SU-DHL-6 (cell line): ENCODE measurements around the gene BCL2L15.

Experiments
- H2AFZ ChIP-seq: fragments of 200-600 bp; sonication (generic); 2 replicates; pipeline ENCODE4 v1.6.1; 2014; ENCODE audit warnings: low read depth, mild to moderate bottlenecking, moderate library complexity, mixed read lengths, antibody characterized with exemption, low read length; ENCODE audit not compliant: severe bottlenecking
- H3F3A ChIP-seq: fragments of 200-600 bp; shearing (Covaris generic); 2 replicates; pipeline ENCODE4 v1.6.0; 2016; ENCODE audit warnings: antibody characterized with exemption, mild to moderate bottlenecking; ENCODE audit not compliant: insufficient read depth
- H3K27ac ChIP-seq: fragments of 200-600 bp; sonication (generic); 2 replicates; pipeline ENCODE4 v1.5.1; 2016; ENCODE audit warnings: low read depth, mild to moderate bottlenecking, low read length, moderate library complexity, mixed read lengths
- H3K27me3 ChIP-seq: fragments of 200-600 bp; sonication (generic), shearing (Covaris generic); 2 replicates; pipeline ENCODE4 v1.6.0; 2014; ENCODE audit warnings: mild to moderate bottlenecking, low read length
- H3K36me3 ChIP-seq: fragments of 200-600 bp; sonication (generic); 2 replicates; pipeline ENCODE4 v1.6.1; 2014; ENCODE audit warnings: mild to moderate bottlenecking, low read length, mixed read lengths
- H3K4me2 ChIP-seq: fragments of 300-600, 200-600 bp; shearing (Covaris generic), sonication (generic); 2 replicates; pipeline ENCODE4 v1.6.0; 2014; ENCODE audit warnings: low read length, low read depth, mild to moderate bottlenecking; ENCODE audit not compliant: poor library complexity, severe bottlenecking
- H3K4me3 ChIP-seq: fragments of 200-600 bp; sonication (generic); 2 replicates; pipeline ENCODE4 v1.5.1; 2014; ENCODE audit warnings: antibody characterized with exemption, low read length, mild to moderate bottlenecking, mixed read lengths; ENCODE audit not compliant: insufficient read depth, poor library complexity, severe bottlenecking
- H3K79me2 ChIP-seq: fragments of 200-600 bp; sonication (generic); 2 replicates; pipeline ENCODE4 v1.6.1; 2014; ENCODE audit warnings: mild to moderate bottlenecking, low read length, moderate library complexity; ENCODE audit not compliant: insufficient read depth
- H3K9ac ChIP-seq: fragments of 200-600 bp; sonication (generic); 2 replicates; pipeline ENCODE4 v1.7.0; 2014; ENCODE audit warnings: mild to moderate bottlenecking, low read length
- H3K9me2 ChIP-seq: fragments of 200-600 bp; sonication (generic); replicated peaks from 2 replicates; pipeline ENCODE4 v1.6.1; 2014; ENCODE audit warnings: low read length; ENCODE audit not compliant: insufficient read depth
- H3K9me3 ChIP-seq: fragments of 200-600 bp; sonication (generic); 2 replicates; pipeline ENCODE4 v1.6.1; 2014; ENCODE audit warnings: low read length, mixed read lengths; ENCODE audit not compliant: insufficient read depth
- H4K20me1 ChIP-seq: fragments of 200-600 bp; sonication (generic); 2 replicates; pipeline ENCODE4 v1.6.1; 2014; ENCODE audit warnings: low read depth, mild to moderate bottlenecking, antibody characterized with exemption, low read length, moderate library complexity, mixed read lengths
- CTCF ChIP-seq: fragments of 200-600 bp; sonication (generic); IDR thresholded peaks from one replicate; pipeline ENCODE4 v1.5.1; 2017; ENCODE audit warnings: antibody characterized with exemption, mild to moderate bottlenecking, low read length, moderate library complexity; ENCODE audit not compliant: insufficient read depth, poor library complexity, severe bottlenecking
- EZH2phosphoT487 ChIP-seq: fragments of 200-600 bp; sonication (generic), shearing (Covaris generic); conservative IDR thresholded peaks from 2 replicates; pipeline ENCODE4 v1.6.1; 2018; ENCODE audit warnings: mild to moderate bottlenecking, antibody characterized with exemption, low read length, moderate library complexity, mixed read lengths

The BCL2L15 gene

GRCh38 chr1:113890816-113891215 is 3.4 kb upstream of the BCL2L15 start:
- Histone ChIP-seq H3K9me2 (no peaks in the 10 kb centered on the region), H3K9ac (no peak overlapping the region), H2AFZ (no peak overlapping the region), H3K4me3 (no peak overlapping the region), H4K20me1 (no peaks in the 10 kb centered on the region), H3K9me3 (no peaks in the 10 kb centered on the region), H3K27ac (no peak overlapping the region), H3K27me3 (no peaks in the 10 kb centered on the region), H3K79me2 (no peaks in the 10 kb centered on the region), H3K36me3 (peaks cover 9% of the 10 kb centered on the region; the same call in 1 of the 2 replicates), H3F3A (0 out of 2 replicates have a peak, but pooled peaks cover 4% of the 10 kb centered on the region), H3K4me2 (no peak overlapping the region)
- no peak for TF ChIP-seq EZH2phosphoT487
- TF ChIP-seq CTCF = no peak

- H4K20me1 ChIP-seq = no peaks in the 10 kb centered on the region
- no peaks in the 10 kb centered on the region for H3F3A ChIP-seq
- H3K4me2 ChIP-seq = no peak overlapping the region
- no peaks in the 10 kb centered on the region for H3K79me2 ChIP-seq
- H3K36me3 ChIP-seq = no peaks in the 10 kb centered on the region
- no peak overlapping the region for H3K27ac ChIP-seq
- no peak overlapping the region for H3K9ac ChIP-seq
- H3K4me3 ChIP-seq = no peak overlapping the region
- H3K27me3 ChIP-seq = no peaks in the 10 kb centered on the region
- H3K9me3 ChIP-seq = no peaks in the 10 kb centered on the region
- TF ChIP-seq EZH2phosphoT487 (no peak), CTCF (no peak)
- no peak overlapping the region for H2AFZ ChIP-seq
- H3K9me2 ChIP-seq = no peaks in the 10 kb centered on the region
Observed at GRCh38 chr1:113886417-113887401, 672 bp downstream of the BCL2L15 start.

DNA sequence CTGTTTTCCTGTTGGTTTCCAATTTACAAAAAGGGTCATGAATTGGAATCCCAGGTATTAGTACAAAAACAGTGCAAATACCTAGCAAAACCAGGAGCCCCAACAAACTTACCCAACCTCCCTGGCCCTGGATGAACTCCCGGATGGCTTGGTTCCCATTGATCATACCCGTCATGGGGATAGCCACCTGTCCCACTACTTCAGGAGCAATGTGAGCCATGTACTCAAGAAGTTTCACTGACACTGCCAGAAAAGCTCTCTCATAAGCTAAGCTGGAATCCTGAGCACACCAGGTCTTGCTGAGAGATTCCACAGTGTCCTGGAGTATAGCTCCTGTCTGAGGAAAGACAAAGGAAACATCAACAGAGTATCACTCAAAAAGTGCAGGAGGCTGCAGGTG is 5.7 kb downstream of the BCL2L15 start:
- H2AFZ ChIP-seq = no peak overlapping the region
- H3F3A ChIP-seq = no peaks in the 10 kb centered on the region
- no peaks in the 10 kb centered on the region for H4K20me1 ChIP-seq
- H3K9me3 ChIP-seq = no peaks in the 10 kb centered on the region
- H3K27me3 ChIP-seq = no peaks in the 10 kb centered on the region
- no peak overlapping the region for H3K4me3 ChIP-seq
- H3K79me2 ChIP-seq = no peaks in the 10 kb centered on the region
- no peak overlapping the region for H3K9ac ChIP-seq
- no peaks in the 10 kb centered on the region for H3K9me2 ChIP-seq
- H3K4me2 ChIP-seq = no peak overlapping the region
- TF ChIP-seq CTCF (no peak), EZH2phosphoT487 (no peak)
- H3K36me3 ChIP-seq = no peaks in the 10 kb centered on the region
- no peak overlapping the region for H3K27ac ChIP-seq
